ENCODE data around the gene DPM3.
"Not testable (repeated sequence)": the region's sequence is repeated elsewhere in the genome, so short reads cannot be mapped to it uniquely, and the experiment has no call there.

Gene DPM3

GRCh38 chr1:155175281-155175926 is 35.1 kb upstream of the DPM3 start:
- peak; percentile 74 for DNase-seq

GRCh38 chr1:155174324-155175280 is 34.3 kb upstream of the DPM3 start:
- peak; percentile 89 for DNase-seq

GRCh38 chr1:155173478-155174323 is 33.4 kb upstream of the DPM3 start, which contains the start of gene TRIM46:
TSS of gene TRIM46 (plus strand) at chr1:155173849. CDS start at chr1:155173967, 118 bp downstream.
- peak; percentile 89 for DNase-seq

- peak; percentile 98 for DNase-seq
Measured at GRCh38 chr1:155172732-155173477, 32.6 kb upstream of the DPM3 start, which contains the start of gene KRTCAP2. TSS of gene KRTCAP2 (minus strand) at chr1:155173304. CDS start at chr1:155173224, 80 bp downstream.

- no peak for DNase-seq
Measured at GRCh38 chr1:155171836-155172731, 31.8 kb upstream of the DPM3 start.

- DNase-seq, result no peak
Measured at GRCh38 chr1:155170806-155171205, 30.5 kb upstream of the DPM3 start.

GRCh38 chr1:155170101-155170785 is 29.9 kb upstream of the DPM3 start:
- DNase-seq, result no peak

GRCh38 chr1:155169541-155169940 is 29.2 kb upstream of the DPM3 start:
- no peak for DNase-seq

- DNase-seq, result no peak
Measured at GRCh38 chr1:155168456-155169210, 28.3 kb upstream of the DPM3 start.

- not testable (repeated sequence) for DNase-seq
Measured at GRCh38 chr1:155168105-155168445, 27.7 kb upstream of the DPM3 start.

GRCh38 chr1:155167166-155168104 is 27.1 kb upstream of the DPM3 start:
- DNase-seq, result peak; percentile 93

- no peak for DNase-seq
Measured at GRCh38 chr1:155166471-155167165, 26.3 kb upstream of the DPM3 start.

- no peak for DNase-seq
Measured at GRCh38 chr1:155166051-155166470, 25.7 kb upstream of the DPM3 start.

GRCh38 chr1:155164625-155165024 is 24.3 kb upstream of the DPM3 start:
- not testable (repeated sequence) for DNase-seq

- DNase-seq, result not testable (repeated sequence)
Measured at GRCh38 chr1:155163785-155164184, 23.5 kb upstream of the DPM3 start.

GRCh38 chr1:155162631-155163030 is 22.3 kb upstream of the DPM3 start:
- DNase-seq, result not testable (repeated sequence)

GRCh38 chr1:155160128-155160527 is 19.8 kb upstream of the DPM3 start:
- DNase-seq, result no peak

GRCh38 chr1:155158991-155159390 is 18.7 kb upstream of the DPM3 start:
- DNase-seq, result no peak

All from DMS53 (cell line).